Amniotic stem cell (primary cell): Measurements from ENCODE around the gene TFPI.

Experiments used
- DNase-seq: peaks from one replicate; lab custom pipeline; 2025; lab: John Stamatoyannopoulos, UW

TFPI gene

GRCh38 chr2:187466129-187466792, 88.0 kb downstream of the TFPI start:
- no peak for DNase-seq

GRCh38 chr2:187462839-187463238, 91.4 kb downstream of the TFPI start:
- DNase-seq: no peak

- no peak for DNase-seq
Observed at GRCh38 chr2:187461294-187462261, 92.7 kb downstream of the TFPI start.

- no peak for DNase-seq
Observed at GRCh38 chr2:187459256-187459655, 95.0 kb downstream of the TFPI start.

- DNase-seq: no peak
Observed at GRCh38 chr2:187453078-187453641, 101.1 kb downstream of the TFPI start.

- no peak for DNase-seq
Observed at GRCh38 chr2:187451510-187451909, 102.7 kb downstream of the TFPI start.

- no peak for DNase-seq
Observed at GRCh38 chr2:187447336-187447735, 106.9 kb downstream of the TFPI start.

GRCh38 chr2:187446711-187447110, 107.5 kb downstream of the TFPI start:
- DNase-seq: no peak

GRCh38 chr2:187445051-187445450, 109.2 kb downstream of the TFPI start:
- no peak for DNase-seq

- DNase-seq: no peak
Observed at GRCh38 chr2:187442778-187443177, 111.5 kb downstream of the TFPI start.

- DNase-seq: no peak
Observed at GRCh38 chr2:187442378-187442777, 111.9 kb downstream of the TFPI start.

- DNase-seq: no peak
Observed at GRCh38 chr2:187440101-187440675, 114.0 kb downstream of the TFPI start.

- DNase-seq: no peak
Observed at GRCh38 chr2:187438455-187438854, 115.8 kb downstream of the TFPI start.

- DNase-seq: no peak
Observed at GRCh38 chr2:187435756-187436155, 118.5 kb downstream of the TFPI start.

GRCh38 chr2:187435078-187435477, 119.2 kb downstream of the TFPI start:
- no peak for DNase-seq

- DNase-seq: no peak
Observed at GRCh38 chr2:187434342-187434785, 119.9 kb downstream of the TFPI start.

GRCh38 chr2:187431911-187432310, 122.3 kb downstream of the TFPI start:
- no peak for DNase-seq

GRCh38 chr2:187429989-187430388, 124.2 kb downstream of the TFPI start:
- DNase-seq: peak; percentile 13

GRCh38 chr2:187424146-187424545, 130.1 kb downstream of the TFPI start:
- no peak for DNase-seq

GRCh38 chr2:187422282-187422681, 132.0 kb downstream of the TFPI start:
- DNase-seq: no peak

GRCh38 chr2:187421519-187421918, 132.7 kb downstream of the TFPI start:
- no peak for DNase-seq

GRCh38 chr2:187419808-187420207, 134.4 kb downstream of the TFPI start:
- DNase-seq: no peak
